B cell (primary cell): ENCODE results near the gene AFDN. TPM values are rescaled to one million over a fixed set of nuclear protein-coding genes. Genes with fewer than 3 reads are reported as not detected.

ENCODE experiments used
- ATAC-seq: fragments of 200-7000 bp; cut with Tn5 transposase; one replicate; pipeline ENCODE4 v1.10.0; 2021; ENCODE audit warnings: low read depth, mild to moderate bottlenecking, moderate number of reproducible peaks, moderate library complexity
- CTCF ChIA-PET: fragments of 350-600 bp; sonication (Branson Sonifier 250); formaldehyde crosslinking; loops from one replicate; lab custom pipeline; 2021; ENCODE audit warnings: antibody characterized with exemption, inconsistent platforms; lab: Charles Lee
- POLR2A ChIA-PET: fragments of 350-600 bp; sonication (Branson Sonifier 250); formaldehyde crosslinking; loops from one replicate; lab custom pipeline; 2021; ENCODE audit warnings: antibody characterized with exemption; lab: Charles Lee
- DNase-seq: peaks from one replicate; pipeline ENCODE4 v3.0.0; 2013
- H2AFZ ChIP-seq: 2 replicates; pipeline ENCODE4 v1.6.1; 2012; ENCODE audit warnings: mild to moderate bottlenecking, low read depth, low read length; ENCODE audit not compliant: insufficient read depth, poor library complexity, severe bottlenecking
- H3K27ac ChIP-seq, 2 donors: 1 replicate in 1 of 2; 2 replicates in 1 of 2; pipeline ENCODE4 v1.5.1; 2012 to 2013; ENCODE audit warnings: low read length in 2 of 2, mild to moderate bottlenecking in 2 of 2, moderate library complexity in 1 of 2
- H3K27me3 ChIP-seq, 4 experiments: fragments of 200-600 bp in 1 of 4; sonication (generic) in 1 of 4; replicated peaks in 1 of 4; 1 replicate in 2 of 4; 2 replicates in 2 of 4; pipeline versions ENCODE4 v1.6.1 to v1.7.0; 2013 to 2016; ENCODE audit warnings: low read length in 3 of 4, mild to moderate bottlenecking in 2 of 4, mixed read lengths in 1 of 4, moderate library complexity in 1 of 4; ENCODE audit not compliant: insufficient read depth in 4 of 4, control insufficient read depth in 3 of 4; ENCODE audit errors: control extremely low read depth in 1 of 4
- H3K36me3 ChIP-seq, 2 experiments: replicated peaks in 1 of 2; 1 replicate in 1 of 2; 2 replicates in 1 of 2; pipeline versions ENCODE4 v1.6.1 to v1.7.1; 2013; ENCODE audit warnings: low read length in 1 of 2; ENCODE audit not compliant: insufficient read depth in 2 of 2, control insufficient read depth in 1 of 2; ENCODE audit errors: control extremely low read depth in 1 of 2, extremely low read depth in 1 of 2
- H3K4me1 ChIP-seq, 2 donors: fragments of 200-600 bp in 1 of 2; sonication (generic) in 1 of 2; 1 replicate in 1 of 2; 2 replicates in 1 of 2; pipeline versions ENCODE4 v1.5.1 to v1.6.1; 2013 to 2017; ENCODE audit warnings: low read length in 2 of 2; ENCODE audit not compliant: control insufficient read depth in 2 of 2, insufficient read depth in 2 of 2
- H3K4me2 ChIP-seq: replicated peaks from 2 replicates; pipeline ENCODE3; 2012; ENCODE audit warnings: mild to moderate bottlenecking, low read depth, low read length; ENCODE audit not compliant: poor library complexity, severe bottlenecking
- H3K4me3 ChIP-seq, 5 experiments: fragments of 200-600 bp in 1 of 5; sonication (generic) in 1 of 5; 1 replicate in 3 of 5; 2 replicates in 2 of 5; pipeline versions ENCODE4 v1.5.1 to v1.7.0; 2011 to 2016; ENCODE audit warnings: low read length in 4 of 5, mild to moderate bottlenecking in 4 of 5, low read depth in 2 of 5, control low read depth in 1 of 5, moderate library complexity in 1 of 5; ENCODE audit not compliant: insufficient read depth in 1 of 5; ENCODE audit errors: control extremely low read depth in 1 of 5, extremely low read depth in 1 of 5
- H3K79me2 ChIP-seq: fragments of 200-600 bp; sonication (generic); one replicate; pipeline ENCODE4 v1.6.0; 2016; ENCODE audit warnings: low read length; ENCODE audit not compliant: control insufficient read depth, insufficient read depth
- H3K9ac ChIP-seq: fragments of 200-600 bp; sonication (generic); 2 replicates; pipeline ENCODE4 v1.6.1; 2017; ENCODE audit warnings: mild to moderate bottlenecking, low read length, moderate library complexity
- H3K9me3 ChIP-seq, 3 donors: one replicate each; pipeline versions ENCODE4 v1.6.1 to v1.7.1; 2013; ENCODE audit warnings: low read length in 2 of 3; ENCODE audit not compliant: control insufficient read depth in 2 of 3, insufficient read depth in 1 of 3; ENCODE audit errors: control extremely low read depth in 1 of 3
- H4K20me1 ChIP-seq: 2 replicates; pipeline ENCODE4 v1.6.0; 2012; ENCODE audit warnings: mild to moderate bottlenecking, low read length; ENCODE audit not compliant: insufficient read depth, control insufficient read depth, poor library complexity, severe bottlenecking
- H3K27ac Mint-ChIP-seq: one replicate; pipeline ENCODE4 v1.8.0; 2021; ENCODE audit warnings: mixed read lengths
- H3K27me3 Mint-ChIP-seq: one replicate; pipeline ENCODE4 v1.8.0; 2021; ENCODE audit warnings: mixed read lengths
- H3K4me1 Mint-ChIP-seq: one replicate; pipeline ENCODE4 v1.8.0; 2021; ENCODE audit warnings: mixed read lengths
- H3K4me3 Mint-ChIP-seq: one replicate; pipeline ENCODE4 v1.8.0; 2021; ENCODE audit warnings: mixed read lengths
- H3K9me3 Mint-ChIP-seq: one replicate; pipeline ENCODE4 v1.8.0; 2022; ENCODE audit warnings: mixed read lengths; ENCODE audit not compliant: insufficient read depth
- CTCF ChIP-seq: fragments of 200-600 bp; IDR thresholded peaks from one replicate; pipeline ENCODE4 v1.8.0; 2022; ENCODE audit warnings: antibody characterized with exemption, mild to moderate bottlenecking
- EZH2 ChIP-seq: IDR thresholded peaks from 2 replicates; pipeline ENCODE4 v1.6.1; 2012; ENCODE audit warnings: borderline replicate concordance, low read depth, mild to moderate bottlenecking, moderate library complexity, low read length; ENCODE audit not compliant: insufficient read depth, poor library complexity, severe bottlenecking
- WGBS: methylation state at CpG from one replicate; pipeline ENCODE4 v1.1.5; 2013; ENCODE audit warnings: missing lambda C conversion rate; ENCODE audit not compliant: insufficient coverage; 5-methylcytosine and 5-hydroxymethylcytosine counted together
- intact Hi-C: fragments of 100-400 bp; cut with micrococcal nuclease; formaldehyde crosslinking; loops from one replicate; pipeline ENCODE4 v1.10.0; 2022
- polyA plus RNA-seq: library from polyadenylated mRNA; depleted of rRNA; stranded (reverse); fragments of >200 nt; gene quantifications from 2 replicates; pipeline ENCODE4 v1.2.3, GENCODE V29; 2012
- total RNA-seq, 2 donors: library from RNA; stranded (reverse); fragments of 120-200 nt in 1 of 2; gene quantifications; 1 replicate in 1 of 2; 2 replicates in 1 of 2; pipeline versions ENCODE4 v1.2.3 to v1.2.4, GENCODE V29; 2013 to 2022

Gene AFDN
- total and polyA plus RNA-seq, 2 donors (not counting 1 experiment from before 2014, with no cell fraction given), result 15.4 to 70.5 TPM

GRCh38 chr6:167803816-167804215 is 22.9 kb upstream of the AFDN start:
- no peaks in the 10 kb centered on the region for H3K79me2 ChIP-seq
- H3K4me1 ChIP-seq, result no peaks in the 10 kb centered on the region
- H3K9me3 ChIP-seq, result peaks cover 0 to 3% (median 0%) of the 10 kb centered on the region in 3 donors
- no peak overlapping the region for H3K4me2 ChIP-seq
- Mint-ChIP-seq H3K27me3 (peaks cover 41% of the 10 kb centered on the region), H3K4me1 (no peaks in the 10 kb centered on the region), H3K27ac (no peak overlapping the region), H3K9me3 (no peaks in the 10 kb centered on the region), H3K4me3 (no peak overlapping the region)
- ChIA-PET CTCF (no interaction called here), POLR2A (no interaction called here)
- no peak for DNase-seq
- no peak for ATAC-seq
- H3K27ac ChIP-seq, result no peak overlapping the region
- no peak overlapping the region for H3K9ac ChIP-seq
- intact Hi-C loops, result no loop called here
- WGBS, result 95% methylated on average over 6 of the region's 8 CpGs
- H4K20me1 ChIP-seq, result no peaks in the 10 kb centered on the region
- no peak overlapping the region for H2AFZ ChIP-seq
- TF ChIP-seq EZH2, result no peak
- TF ChIP-seq CTCF, result no peak
- H3K4me3 ChIP-seq, result no peak overlapping the region
- H3K27me3 ChIP-seq, result peaks cover 0 to 13% (median 6%) of the 10 kb centered on the region in 4 experiments
- H3K36me3 ChIP-seq, result no peaks in the 10 kb centered on the region

DNA sequence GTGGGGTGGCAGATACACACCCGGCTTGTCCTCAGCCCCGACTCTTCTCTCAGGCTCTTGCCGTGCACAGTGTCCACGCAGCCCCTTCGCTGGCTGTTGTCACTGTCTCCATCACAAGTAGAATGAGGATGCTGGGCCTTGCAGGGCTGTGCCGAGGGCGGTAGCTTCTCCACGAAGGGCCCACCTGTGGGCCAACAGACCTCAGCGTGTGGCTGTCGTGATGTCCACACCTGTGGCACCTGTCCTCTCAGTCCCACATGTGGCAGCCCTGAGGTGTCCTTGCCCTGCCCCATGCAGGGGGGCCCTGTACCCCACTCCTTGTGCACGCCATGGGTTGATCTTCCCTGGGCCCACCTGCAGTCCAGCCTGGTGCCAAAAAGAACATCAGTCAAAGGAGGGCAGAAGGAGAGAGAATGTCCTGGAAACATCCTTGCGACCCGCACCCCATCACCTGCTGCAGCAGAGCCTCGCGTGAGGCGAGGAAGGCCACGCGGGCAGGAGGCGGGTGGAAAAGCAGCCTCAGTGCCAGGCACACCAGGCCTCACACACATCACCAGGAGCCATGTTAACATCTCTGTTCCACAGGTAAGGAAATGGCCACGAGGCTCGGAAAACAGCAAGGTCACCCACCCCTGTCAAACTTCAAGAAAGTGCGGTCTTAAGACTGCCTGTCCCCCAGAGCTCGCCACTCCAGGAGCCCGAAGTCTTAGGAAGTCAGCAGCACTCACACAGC is 22.3 kb upstream of the AFDN start:
- H3K4me2 ChIP-seq, result no peak overlapping the region
- Mint-ChIP-seq H3K4me1 (no peaks in the 10 kb centered on the region), H3K27me3 (peaks cover 38% of the 10 kb centered on the region), H3K9me3 (no peaks in the 10 kb centered on the region), H3K4me3 (no peak overlapping the region), H3K27ac (no peak overlapping the region)
- no peaks in the 10 kb centered on the region for H3K4me1 ChIP-seq
- no peaks in the 10 kb centered on the region for H4K20me1 ChIP-seq
- no peak overlapping the region for H3K4me3 ChIP-seq
- no peaks in the 10 kb centered on the region for H3K36me3 ChIP-seq
- H3K9ac ChIP-seq, result no peak overlapping the region
- DNase-seq (no peak), ATAC-seq (no peak)
- intact Hi-C loops, result no loop called here
- H2AFZ ChIP-seq, result no peak overlapping the region
- TF ChIP-seq CTCF (no peak), EZH2 (no peak)
- no peaks in the 10 kb centered on the region for H3K79me2 ChIP-seq
- 96% methylated on average over 24 of the region's 24 CpGs for WGBS
- POLR2A ChIA-PET, result no interaction called here
- CTCF ChIA-PET, result no interaction called here
- peaks cover 0 to 3% (median 0%) of the 10 kb centered on the region in 3 donors for H3K9me3 ChIP-seq
- no peak overlapping the region for H3K27ac ChIP-seq
- H3K27me3 ChIP-seq, result peaks cover 0 to 13% (median 6%) of the 10 kb centered on the region in 4 experiments
